Peyer's patch (tissue), 4 donors: Measurements from ENCODE around the gene STK32C. TPM values are rescaled to one million over a fixed set of nuclear protein-coding genes. Genes with fewer than 3 reads are reported as not detected.

Source experiments
- DNase-seq, 3 donors: peaks; one replicate each; pipeline ENCODE4 v3.0.0-alpha.2; 2017 to 2019
- H3K27ac ChIP-seq, 4 donors: fragments of 200-600 bp; sonication (generic); one replicate each; pipeline ENCODE4 v1.5.1; 2016 to 2019
- H3K27me3 ChIP-seq, 2 donors: fragments of 200-600 bp; sonication (generic); one replicate each; pipeline ENCODE4 v1.5.1; 2019
- H3K36me3 ChIP-seq, 3 donors: fragments of 200-600 bp; sonication (generic); one replicate each; pipeline ENCODE4 v1.5.1; 2016 to 2019
- H3K4me1 ChIP-seq, 4 donors: fragments of 200-600 bp; sonication (generic); one replicate each; pipeline ENCODE4 v1.5.1; 2016 to 2019
- H3K4me3 ChIP-seq, 4 donors: fragments of 200-600 bp; sonication (generic); 1 replicate in 3 of 4; 2 replicates in 1 of 4; pipeline ENCODE4 v1.5.1; 2016 to 2019; ENCODE audit warnings: mild to moderate bottlenecking in 1 of 4
- H3K9me3 ChIP-seq, 4 donors: fragments of 200-600 bp; sonication (generic); one replicate each; pipeline ENCODE4 v1.5.1; 2016 to 2019; ENCODE audit warnings: mild to moderate bottlenecking in 1 of 4
- CTCF ChIP-seq, 6 experiments: fragments of 450-650 bp in 4 of 6; fragments of 200-600 bp in 2 of 6; sonication (generic) in 1 of 6; IDR thresholded peaks; one replicate each; pipeline ENCODE4 v1.5.1; 2017 to 2019; ENCODE audit warnings: antibody characterized with exemption in 6 of 6, mild to moderate bottlenecking in 3 of 6, moderate library complexity in 1 of 6
- POLR2A ChIP-seq, 2 donors: fragments of 450-650 bp; IDR thresholded peaks; one replicate each; pipeline ENCODE4 v1.5.1; 2017; ENCODE audit warnings: antibody characterized with exemption in 2 of 2, mild to moderate bottlenecking in 2 of 2, moderate library complexity in 2 of 2
- total RNA-seq, 4 donors: library from RNA; depleted of rRNA; stranded (reverse); fragments of >200 nt; gene quantifications; one replicate each; pipeline ENCODE4 v1.1.0, GENCODE V29; 2016

Gene STK32C
- total RNA-seq, 4 donors from 2014 or later: 0.35 to 23.9 (median 4.4) TPM

- no peak for DNase-seq
- H3K27me3 ChIP-seq: no peaks in the 10 kb centered on the region
- H3K4me3 ChIP-seq: no peak overlapping the region
- no peaks in the 10 kb centered on the region for H3K9me3 ChIP-seq
- no peaks in the 10 kb centered on the region for H3K36me3 ChIP-seq
- TF ChIP-seq POLR2A (IDR thresholded peaks at IDR 0.05) (no peak), CTCF (IDR thresholded peaks at IDR 0.05) (no peak)
- H3K4me1 ChIP-seq: no peaks in the 10 kb centered on the region
- H3K27ac ChIP-seq: no peak overlapping the region
Measured at GRCh38 chr10:132198381-132199181, 109.2 kb downstream of the STK32C start.

GRCh38 chr10:132198068-132198370, 109.7 kb downstream of the STK32C start:
- no peaks in the 10 kb centered on the region for H3K27me3 ChIP-seq
- no peaks in the 10 kb centered on the region for H3K4me1 ChIP-seq
- TF ChIP-seq CTCF (IDR thresholded peaks at IDR 0.05): no peak
- no peak for TF ChIP-seq POLR2A (IDR thresholded peaks at IDR 0.05)
- no peak overlapping the region for H3K4me3 ChIP-seq
- H3K9me3 ChIP-seq: no peaks in the 10 kb centered on the region
- DNase-seq: no peak
- no peak overlapping the region for H3K27ac ChIP-seq
- H3K36me3 ChIP-seq: no peaks in the 10 kb centered on the region

GRCh38 chr10:132197271-132198067, 110.3 kb downstream of the STK32C start:
- no peak for DNase-seq
- TF ChIP-seq POLR2A (IDR thresholded peaks at IDR 0.05): no peak
- TF ChIP-seq CTCF (IDR thresholded peaks at IDR 0.05): no peak
- no peak overlapping the region for H3K27ac ChIP-seq
- no peaks in the 10 kb centered on the region for H3K36me3 ChIP-seq
- no peaks in the 10 kb centered on the region for H3K4me1 ChIP-seq
- no peak overlapping the region for H3K4me3 ChIP-seq
- no peaks in the 10 kb centered on the region for H3K9me3 ChIP-seq
- H3K27me3 ChIP-seq: no peaks in the 10 kb centered on the region

- Histone ChIP-seq H3K4me3 (no peak overlapping the region), H3K4me1 (no peaks in the 10 kb centered on the region), H3K27me3 (no peaks in the 10 kb centered on the region), H3K27ac (no peak overlapping the region), H3K36me3 (no peaks in the 10 kb centered on the region), H3K9me3 (no peaks in the 10 kb centered on the region)
- DNase-seq: no peak
- TF ChIP-seq POLR2A (IDR thresholded peaks at IDR 0.05): no peak
- no peak for TF ChIP-seq CTCF (IDR thresholded peaks at IDR 0.05)
Measured at GRCh38 chr10:132196178-132197113, 111.3 kb downstream of the STK32C start.

- DNase-seq: no peak
- no peaks in the 10 kb centered on the region for H3K27me3 ChIP-seq
- TF ChIP-seq POLR2A (IDR thresholded peaks at IDR 0.05): no peak
- TF ChIP-seq CTCF (IDR thresholded peaks at IDR 0.05): no peak
- no peak overlapping the region for H3K27ac ChIP-seq
- H3K9me3 ChIP-seq: no peaks in the 10 kb centered on the region
- no peaks in the 10 kb centered on the region for H3K36me3 ChIP-seq
- no peaks in the 10 kb centered on the region for H3K4me1 ChIP-seq
- H3K4me3 ChIP-seq: no peak overlapping the region
Measured at GRCh38 chr10:132195366-132196075, 112.2 kb downstream of the STK32C start.
